Activated CD4-positive, CD25-positive, alpha-beta regulatory T cell treated with anti-CD3 and anti-CD28 coated beads, Interleukin-2, amount 50 U/mL, for 72 hours (primary cell): ENCODE results near the gene CEMIP.
"Not testable (repeated sequence)": the region's sequence is repeated elsewhere in the genome, so short reads cannot be mapped to it uniquely, and the experiment has no call there.

Source experiments
- DNase-seq: peaks from one replicate; pipeline ENCODE4 v3.0.0; 2021

Gene CEMIP

DNA sequence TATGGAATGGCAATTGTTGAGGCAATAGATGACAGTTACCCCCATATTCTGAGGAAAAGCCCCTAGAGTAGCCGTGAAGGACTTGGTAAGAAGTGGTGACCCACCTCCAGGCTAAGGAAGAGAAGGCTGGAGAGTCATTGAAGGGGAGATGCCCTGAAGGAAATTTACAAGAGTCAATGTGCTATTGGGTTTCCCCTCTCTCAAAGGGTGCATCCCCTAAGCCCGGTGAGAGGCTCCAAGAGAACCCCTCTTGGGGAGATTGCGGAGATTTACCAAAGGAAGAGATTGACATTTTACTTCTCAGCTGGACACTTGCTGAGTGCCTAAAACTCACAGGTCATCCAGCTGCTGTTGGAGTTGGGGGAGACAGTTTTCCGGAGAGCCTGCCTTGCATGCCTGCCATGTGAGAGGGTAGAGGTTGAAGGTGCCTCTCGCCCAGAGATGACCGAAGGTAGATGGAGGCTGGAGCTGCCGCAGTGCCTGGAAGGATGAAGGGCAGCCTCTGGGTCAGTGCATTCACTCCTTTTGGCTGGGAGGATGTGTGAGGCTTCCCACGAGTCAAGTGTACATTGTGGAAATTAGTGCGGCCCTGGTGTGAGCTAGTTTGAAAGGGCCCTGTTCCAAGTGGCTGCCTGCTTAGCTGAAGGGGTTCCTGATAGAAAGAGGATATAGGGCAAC, 179.8 kb downstream of the CEMIP start:
- no peak for DNase-seq

DNA sequence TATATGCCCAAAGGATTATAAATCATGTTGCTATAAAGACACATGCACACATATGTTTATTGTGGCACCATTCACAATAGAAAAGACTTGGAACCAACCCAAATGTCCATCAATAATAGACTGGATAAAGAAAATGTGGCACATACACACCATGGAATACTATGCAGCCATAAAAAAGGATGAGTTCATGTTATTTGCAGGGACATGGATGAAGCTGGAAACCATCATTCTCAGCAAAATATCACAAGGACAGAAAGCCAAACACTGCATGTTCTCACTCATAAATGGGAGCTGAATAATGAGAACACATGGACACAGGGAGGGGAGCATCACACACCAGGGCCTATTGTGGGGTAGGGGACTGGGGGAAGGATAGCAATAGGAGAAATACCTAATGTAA, 186.3 kb downstream of the CEMIP start:
- DNase-seq: not testable (repeated sequence)

DNA sequence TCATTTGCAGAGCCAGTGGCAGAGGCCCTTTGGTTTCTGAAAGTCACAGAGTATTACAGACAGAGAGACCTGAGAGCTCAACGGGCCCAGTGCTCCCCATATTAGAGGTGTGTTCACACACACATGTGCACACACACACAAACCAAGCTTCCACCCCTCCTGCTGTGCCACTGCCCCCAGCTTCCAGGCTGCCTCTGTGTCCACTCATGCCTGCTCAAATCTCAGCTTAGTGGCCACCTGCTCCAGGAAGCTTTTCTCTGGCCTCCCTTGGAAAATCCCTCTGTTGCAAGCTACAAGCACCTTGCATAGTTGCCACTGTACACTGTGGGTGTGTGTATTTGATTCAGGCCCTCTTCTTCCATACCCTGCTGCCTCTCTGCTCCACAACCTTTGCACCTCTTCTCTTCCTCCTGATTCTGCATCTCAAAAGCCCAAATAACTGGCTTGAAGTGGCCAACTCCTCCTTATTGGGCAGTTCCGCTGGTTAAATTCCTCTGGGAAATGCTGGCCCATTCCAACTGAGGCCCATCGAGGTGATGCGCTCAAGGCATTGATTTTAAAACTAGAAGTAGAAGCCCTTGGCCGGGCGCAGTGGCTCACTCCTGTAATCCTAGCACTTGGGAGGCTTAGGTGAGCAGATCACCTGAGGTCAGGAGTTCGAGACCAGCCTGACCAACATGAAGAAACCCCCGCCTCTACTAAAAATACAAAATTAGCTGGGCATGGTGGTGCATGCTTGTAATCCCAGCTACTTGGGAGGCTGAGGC, 187.4 kb downstream of the CEMIP start:
- no peak for DNase-seq

GRCh38 chr15:80967451-80967850, 188.3 kb downstream of the CEMIP start:
- no peak for DNase-seq

GRCh38 chr15:80967991-80968510, 188.9 kb downstream of the CEMIP start:
- no peak for DNase-seq

GRCh38 chr15:80969316-80969715, 190.1 kb downstream of the CEMIP start:
- no peak for DNase-seq

DNA sequence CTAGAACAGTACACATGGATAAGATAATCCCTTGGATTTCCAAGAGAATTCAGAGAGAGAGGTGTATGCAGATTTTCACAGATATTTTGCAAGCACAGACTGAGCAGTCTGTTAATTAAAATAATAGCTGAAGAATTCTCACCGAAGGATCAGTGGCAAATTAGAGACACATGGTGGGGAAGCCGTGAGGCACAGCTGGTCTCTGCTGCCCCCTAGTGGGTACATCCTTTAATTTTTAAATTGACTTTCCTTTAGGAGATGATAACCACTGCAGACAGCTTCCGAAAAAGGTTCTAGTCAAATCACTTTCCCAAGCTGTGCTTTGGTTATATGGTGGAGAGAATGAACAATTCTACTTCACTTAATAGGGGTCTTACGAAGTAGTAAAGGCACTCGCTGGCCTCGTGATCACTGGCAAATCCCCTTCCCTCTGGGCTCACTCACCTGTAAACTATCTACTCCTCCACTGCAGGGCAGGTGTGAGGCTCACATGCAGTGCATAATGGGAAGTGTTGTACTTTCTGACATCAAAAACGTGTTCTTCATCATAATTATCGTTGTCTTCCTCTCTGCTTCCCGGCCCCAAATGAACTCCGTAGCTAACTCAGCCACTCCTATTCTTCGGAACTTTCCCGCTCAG, 191.0 kb downstream of the CEMIP start:
- peak; percentile 59 for DNase-seq

DNA sequence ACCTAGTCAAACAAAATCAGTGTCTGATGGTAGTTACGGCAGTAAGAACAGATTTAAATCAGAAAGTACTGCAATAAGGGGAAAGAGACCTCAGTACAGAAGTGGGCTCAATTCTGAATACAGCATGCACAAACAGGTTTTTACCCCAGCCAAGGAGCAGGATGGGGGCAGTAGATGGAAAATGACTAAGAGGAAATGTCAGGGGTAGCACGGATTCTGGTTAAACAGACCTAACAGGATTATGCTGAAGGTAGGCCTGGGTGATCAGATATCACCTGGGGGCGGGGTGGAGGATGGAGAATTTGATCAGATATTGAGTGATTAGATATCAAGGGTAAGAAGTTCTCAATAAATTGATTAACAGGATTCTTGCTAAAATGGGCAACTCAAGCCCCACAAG, 191.5 kb downstream of the CEMIP start:
- DNase-seq: no peak

DNA sequence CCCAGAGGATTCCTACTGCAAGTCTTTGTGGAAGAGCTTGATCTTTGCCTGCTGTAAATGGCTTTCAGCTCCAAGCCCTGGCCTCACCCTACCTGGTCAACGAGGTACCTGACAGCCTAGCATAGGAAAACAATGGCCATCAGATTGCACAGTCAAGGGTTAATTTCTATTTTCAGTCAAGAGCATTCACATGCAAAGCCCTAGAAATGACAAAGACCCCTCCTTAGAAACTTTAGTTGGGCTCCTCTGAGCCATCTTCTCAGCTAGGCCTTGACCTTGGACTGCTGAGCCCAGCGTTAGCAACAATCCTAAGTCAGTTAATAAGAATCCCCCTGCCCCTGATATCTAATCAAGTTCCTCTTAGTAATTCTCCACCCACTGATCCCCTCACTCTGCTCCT, 192.0 kb downstream of the CEMIP start:
- DNase-seq: no peak

GRCh38 chr15:80972276-80972675, 193.1 kb downstream of the CEMIP start:
- no peak for DNase-seq

- DNase-seq: no peak
Observed at GRCh38 chr15:80974914-80975313, 195.7 kb downstream of the CEMIP start.

DNA sequence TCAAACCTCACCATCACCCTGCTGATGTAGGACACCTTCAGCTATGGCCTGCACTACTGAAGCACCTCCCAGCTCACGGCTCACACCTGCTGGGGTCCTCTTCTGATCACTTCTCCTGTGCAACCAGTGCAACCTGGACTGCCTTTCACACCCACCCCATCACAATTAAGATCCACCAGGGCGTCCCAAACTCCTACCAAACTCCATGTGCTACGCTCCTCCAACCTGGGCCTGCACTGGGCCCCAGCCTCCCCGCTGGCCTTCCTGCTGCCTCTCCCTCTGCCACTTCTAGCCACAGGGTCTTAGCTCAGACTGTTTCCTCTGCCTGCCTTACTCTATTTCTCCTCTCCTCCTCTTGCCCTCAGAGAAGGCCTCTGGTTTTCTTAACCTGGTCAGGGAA, 197.7 kb downstream of the CEMIP start:
- DNase-seq: no peak

DNA sequence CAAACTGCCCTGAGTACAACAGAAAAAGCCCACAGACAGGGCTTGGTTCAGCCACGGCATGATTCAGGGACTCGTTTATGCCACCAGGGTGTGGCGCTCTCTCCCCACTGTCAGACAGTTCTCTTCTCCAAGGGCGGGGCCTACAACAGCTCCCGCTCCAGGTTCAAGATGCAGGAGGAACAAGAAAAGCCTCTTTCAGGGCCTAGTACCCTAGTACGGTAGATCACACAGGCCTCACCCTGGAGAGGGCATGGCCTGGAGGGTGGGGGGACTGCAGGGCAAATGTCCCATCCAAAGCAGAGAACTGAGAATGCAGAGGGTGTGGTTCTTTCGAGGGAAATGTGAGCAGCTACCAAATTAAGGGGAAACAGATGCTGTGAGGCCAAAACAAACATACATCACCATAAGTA, 198.5 kb downstream of the CEMIP start:
- no peak for DNase-seq

GRCh38 chr15:80978685-80979329, 199.6 kb downstream of the CEMIP start:
- no peak for DNase-seq

- no peak for DNase-seq
Observed at GRCh38 chr15:80979538-80980200, 200.5 kb downstream of the CEMIP start.

DNA sequence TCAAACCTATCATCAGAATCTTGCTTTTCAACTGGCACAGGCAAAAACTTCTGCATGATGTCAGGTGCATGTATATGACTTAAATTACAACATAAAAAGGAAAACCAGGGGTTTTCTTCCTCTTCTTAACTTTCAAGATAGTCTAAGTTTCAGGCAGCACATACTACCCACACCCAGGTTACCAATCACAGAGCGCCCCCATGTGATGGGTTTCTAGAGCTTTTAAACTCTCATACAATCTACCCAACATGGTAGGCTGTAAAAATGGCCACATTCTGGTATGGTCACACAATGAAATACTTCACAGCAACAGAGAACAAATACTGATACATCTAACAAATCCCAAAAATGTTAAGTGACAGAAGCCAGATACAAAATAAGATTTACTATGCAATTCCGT, 203.0 kb downstream of the CEMIP start:
- no peak for DNase-seq

DNA sequence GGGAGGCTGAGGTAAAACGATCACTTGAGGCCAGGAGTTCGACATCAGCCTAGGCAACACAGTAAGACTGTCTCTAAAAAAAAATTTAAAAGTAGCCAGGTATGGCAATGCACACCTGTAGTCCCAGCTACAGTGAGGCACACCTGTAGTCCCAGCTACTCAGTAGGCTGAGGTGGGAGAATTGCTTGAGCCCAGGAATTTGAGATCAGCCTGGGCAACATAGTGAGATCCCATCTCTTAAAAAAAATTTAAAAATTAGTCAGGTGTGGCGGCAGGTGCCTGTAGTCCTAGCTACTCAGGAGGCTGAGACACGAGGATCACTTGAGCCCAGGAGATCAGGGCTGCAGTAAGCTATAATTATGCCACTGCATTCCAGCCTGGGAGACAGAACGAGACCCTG, 203.7 kb downstream of the CEMIP start:
- DNase-seq: no peak

- no peak for DNase-seq
Observed at GRCh38 chr15:80984856-80985255, 205.7 kb downstream of the CEMIP start.

GRCh38 chr15:80985981-80986380, 206.8 kb downstream of the CEMIP start:
- DNase-seq: no peak

GRCh38 chr15:80986487-80986886, 207.3 kb downstream of the CEMIP start:
- DNase-seq: no peak

GRCh38 chr15:80988148-80988796, 209.1 kb downstream of the CEMIP start:
- no peak for DNase-seq

DNA sequence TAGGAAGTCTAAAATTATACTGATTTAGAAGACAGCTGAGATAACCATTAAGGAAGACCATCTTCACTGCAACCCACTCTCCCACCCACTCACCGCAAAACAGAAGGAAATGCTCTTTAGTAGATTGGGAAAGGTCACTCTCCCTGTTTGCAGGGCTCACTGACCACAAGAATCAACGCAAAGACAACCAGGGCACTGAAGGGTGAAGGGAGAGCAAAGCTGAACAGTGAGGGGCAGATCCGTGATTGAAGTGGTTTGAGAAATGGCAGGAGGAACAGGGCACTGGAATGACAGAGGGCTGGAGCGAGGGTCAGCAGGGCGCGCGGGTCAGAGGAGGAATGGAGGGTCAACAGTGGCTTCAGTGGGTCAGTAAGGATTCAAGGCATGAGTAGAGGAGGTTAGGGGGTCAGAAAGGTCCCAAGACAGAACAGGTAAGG, 209.9 kb downstream of the CEMIP start:
- DNase-seq: no peak
